ENCODE data around the gene SBNO2. TPM values are rescaled to one million over a fixed set of nuclear protein-coding genes. Genes with fewer than 3 reads are reported as not detected.

SBNO2 gene
- total and polyA plus RNA-seq, 4 donors = 2.2 to 25.0 (median 15.0) TPM

DNA sequence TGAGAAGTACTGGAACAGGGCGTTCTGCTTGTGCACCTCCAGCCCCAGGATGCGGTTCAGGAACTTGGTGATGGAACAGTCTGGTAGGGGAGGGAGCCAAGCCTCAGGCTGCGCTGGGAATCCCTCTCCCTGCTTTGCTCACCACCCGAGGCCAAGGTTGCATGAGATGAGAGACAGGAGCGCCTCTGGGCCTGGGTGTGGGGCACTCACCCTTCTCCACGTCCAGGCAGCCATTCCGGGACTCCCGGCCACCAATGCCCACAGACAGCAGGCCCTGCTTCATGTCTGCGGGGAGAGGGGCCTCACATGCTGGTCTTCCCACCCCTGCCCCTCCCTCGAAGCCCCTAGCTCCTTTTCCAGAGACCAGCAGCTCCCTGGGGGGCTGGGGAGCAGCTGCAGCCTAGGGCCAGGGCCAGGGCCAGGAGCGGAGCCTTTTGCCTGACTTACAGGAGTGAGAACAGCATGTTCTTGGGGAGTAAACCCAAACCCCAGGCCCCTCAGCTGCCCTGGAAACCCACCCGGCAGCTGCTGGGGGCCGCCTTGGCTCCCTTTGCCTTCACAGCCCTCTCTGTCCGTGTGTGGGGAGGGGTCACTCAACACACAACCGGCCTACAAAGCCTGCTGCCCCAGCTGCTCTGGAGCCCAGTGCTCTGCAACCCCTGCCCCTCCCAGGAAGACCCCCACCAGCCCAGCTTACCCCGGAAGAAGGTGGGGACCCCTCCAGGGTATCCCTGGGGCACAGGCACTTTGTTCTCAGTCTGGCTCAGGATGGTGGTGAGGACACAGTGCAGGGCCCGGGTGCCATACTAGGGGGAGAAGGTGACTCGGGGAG lies 63.0 kb downstream of the SBNO2 start:
- Histone ChIP-seq H3K9me3 (ENCODE audit: control insufficient read depth in 4 of 4, low read length in 3 of 4) (no peaks in the 10 kb centered on the region), H3K4me1 (ENCODE audit: control insufficient read depth in 4 of 4, insufficient read depth in 4 of 4, low read length in 3 of 4) (peaks cover 8 to 23% (median 19%) of the 10 kb centered on the region in 4 donors), H3K27ac (ENCODE audit: low read depth in 1 of 2, low read length in 2 of 2) (no peak overlapping the region), H3K36me3 (ENCODE audit: control insufficient read depth in 4 of 4, insufficient read depth in 3 of 4, low read depth in 1 of 4, low read length in 3 of 4) (peaks cover 6 to 46% (median 31%) of the 10 kb centered on the region in 4 donors), H3K4me3 (ENCODE audit: low read depth in 1 of 3, low read length in 3 of 3) (no peak overlapping the region), H3K27me3 (ENCODE audit: control insufficient read depth in 4 of 4, insufficient read depth in 4 of 4, low read length in 3 of 4) (no peaks in the 10 kb centered on the region), H3K9ac (ENCODE audit: low read depth in 1 of 2, low read length in 2 of 2) (no peak overlapping the region)
- 84% methylated on average over 18 of the region's 18 CpGs for WGBS
- DNase-seq (ENCODE audit: low spot score) = no peak
- TF ChIP-seq FOXA1 (IDR thresholded peaks at IDR 0.05) (no peak), YY1 (IDR thresholded peaks at IDR 0.05) (no peak), TAF1 (conservative IDR thresholded peaks at IDR 0.05) (no peak), RXRA (IDR thresholded peaks at IDR 0.05) (no peak), EGR1 (IDR thresholded peaks at IDR 0.05; ENCODE audit: low read depth in 2 of 2) (no peak), JUND (IDR thresholded peaks at IDR 0.05) (no peak), SP1 (IDR thresholded peaks at IDR 0.05) (no peak), NR2F2 (IDR thresholded peaks at IDR 0.05) (no peak), HNF4G (IDR thresholded peaks at IDR 0.05) (no peak), RAD21 (IDR thresholded peaks at IDR 0.05) (no peak), HNF4A (conservative IDR thresholded peaks at IDR 0.05) (no peak), GABPA (IDR thresholded peaks at IDR 0.05 in 1 of 2, conservative IDR thresholded peaks at IDR 0.05 in 1 of 2) (no peak), FOXA2 (IDR thresholded peaks at IDR 0.05) (no peak)
- TF ChIP-seq, protein P1, sequence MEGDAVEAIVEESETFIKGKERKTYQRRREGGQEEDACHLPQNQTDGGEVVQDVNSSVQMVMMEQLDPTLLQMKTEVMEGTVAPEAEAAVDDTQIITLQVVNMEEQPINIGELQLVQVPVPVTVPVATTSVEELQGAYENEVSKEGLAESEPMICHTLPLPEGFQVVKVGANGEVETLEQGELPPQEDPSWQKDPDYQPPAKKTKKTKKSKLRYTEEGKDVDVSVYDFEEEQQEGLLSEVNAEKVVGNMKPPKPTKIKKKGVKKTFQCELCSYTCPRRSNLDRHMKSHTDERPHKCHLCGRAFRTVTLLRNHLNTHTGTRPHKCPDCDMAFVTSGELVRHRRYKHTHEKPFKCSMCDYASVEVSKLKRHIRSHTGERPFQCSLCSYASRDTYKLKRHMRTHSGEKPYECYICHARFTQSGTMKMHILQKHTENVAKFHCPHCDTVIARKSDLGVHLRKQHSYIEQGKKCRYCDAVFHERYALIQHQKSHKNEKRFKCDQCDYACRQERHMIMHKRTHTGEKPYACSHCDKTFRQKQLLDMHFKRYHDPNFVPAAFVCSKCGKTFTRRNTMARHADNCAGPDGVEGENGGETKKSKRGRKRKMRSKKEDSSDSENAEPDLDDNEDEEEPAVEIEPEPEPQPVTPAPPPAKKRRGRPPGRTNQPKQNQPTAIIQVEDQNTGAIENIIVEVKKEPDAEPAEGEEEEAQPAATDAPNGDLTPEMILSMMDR (IDR thresholded peaks at IDR 0.05; ENCODE audit: low read depth, low read length, missing input control) = no peak
- TF ChIP-seq, protein P2, sequence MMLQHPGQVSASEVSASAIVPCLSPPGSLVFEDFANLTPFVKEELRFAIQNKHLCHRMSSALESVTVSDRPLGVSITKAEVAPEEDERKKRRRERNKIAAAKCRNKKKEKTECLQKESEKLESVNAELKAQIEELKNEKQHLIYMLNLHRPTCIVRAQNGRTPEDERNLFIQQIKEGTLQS (IDR thresholded peaks at IDR 0.05) = no peak
- TF ChIP-seq, protein P3, sequence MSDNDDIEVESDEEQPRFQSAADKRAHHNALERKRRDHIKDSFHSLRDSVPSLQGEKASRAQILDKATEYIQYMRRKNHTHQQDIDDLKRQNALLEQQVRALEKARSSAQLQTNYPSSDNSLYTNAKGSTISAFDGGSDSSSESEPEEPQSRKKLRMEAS (IDR thresholded peaks at IDR 0.05) = no peak
- TF ChIP-seq, protein P4, sequence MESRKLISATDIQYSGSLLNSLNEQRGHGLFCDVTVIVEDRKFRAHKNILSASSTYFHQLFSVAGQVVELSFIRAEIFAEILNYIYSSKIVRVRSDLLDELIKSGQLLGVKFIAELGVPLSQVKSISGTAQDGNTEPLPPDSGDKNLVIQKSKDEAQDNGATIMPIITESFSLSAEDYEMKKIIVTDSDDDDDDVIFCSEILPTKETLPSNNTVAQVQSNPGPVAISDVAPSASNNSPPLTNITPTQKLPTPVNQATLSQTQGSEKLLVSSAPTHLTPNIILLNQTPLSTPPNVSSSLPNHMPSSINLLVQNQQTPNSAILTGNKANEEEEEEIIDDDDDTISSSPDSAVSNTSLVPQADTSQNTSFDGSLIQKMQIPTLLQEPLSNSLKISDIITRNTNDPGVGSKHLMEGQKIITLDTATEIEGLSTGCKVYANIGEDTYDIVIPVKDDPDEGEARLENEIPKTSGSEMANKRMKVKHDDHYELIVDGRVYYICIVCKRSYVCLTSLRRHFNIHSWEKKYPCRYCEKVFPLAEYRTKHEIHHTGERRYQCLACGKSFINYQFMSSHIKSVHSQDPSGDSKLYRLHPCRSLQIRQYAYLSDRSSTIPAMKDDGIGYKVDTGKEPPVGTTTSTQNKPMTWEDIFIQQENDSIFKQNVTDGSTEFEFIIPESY (IDR thresholded peaks at IDR 0.05) = no peak
- TF ChIP-seq, protein P5, sequence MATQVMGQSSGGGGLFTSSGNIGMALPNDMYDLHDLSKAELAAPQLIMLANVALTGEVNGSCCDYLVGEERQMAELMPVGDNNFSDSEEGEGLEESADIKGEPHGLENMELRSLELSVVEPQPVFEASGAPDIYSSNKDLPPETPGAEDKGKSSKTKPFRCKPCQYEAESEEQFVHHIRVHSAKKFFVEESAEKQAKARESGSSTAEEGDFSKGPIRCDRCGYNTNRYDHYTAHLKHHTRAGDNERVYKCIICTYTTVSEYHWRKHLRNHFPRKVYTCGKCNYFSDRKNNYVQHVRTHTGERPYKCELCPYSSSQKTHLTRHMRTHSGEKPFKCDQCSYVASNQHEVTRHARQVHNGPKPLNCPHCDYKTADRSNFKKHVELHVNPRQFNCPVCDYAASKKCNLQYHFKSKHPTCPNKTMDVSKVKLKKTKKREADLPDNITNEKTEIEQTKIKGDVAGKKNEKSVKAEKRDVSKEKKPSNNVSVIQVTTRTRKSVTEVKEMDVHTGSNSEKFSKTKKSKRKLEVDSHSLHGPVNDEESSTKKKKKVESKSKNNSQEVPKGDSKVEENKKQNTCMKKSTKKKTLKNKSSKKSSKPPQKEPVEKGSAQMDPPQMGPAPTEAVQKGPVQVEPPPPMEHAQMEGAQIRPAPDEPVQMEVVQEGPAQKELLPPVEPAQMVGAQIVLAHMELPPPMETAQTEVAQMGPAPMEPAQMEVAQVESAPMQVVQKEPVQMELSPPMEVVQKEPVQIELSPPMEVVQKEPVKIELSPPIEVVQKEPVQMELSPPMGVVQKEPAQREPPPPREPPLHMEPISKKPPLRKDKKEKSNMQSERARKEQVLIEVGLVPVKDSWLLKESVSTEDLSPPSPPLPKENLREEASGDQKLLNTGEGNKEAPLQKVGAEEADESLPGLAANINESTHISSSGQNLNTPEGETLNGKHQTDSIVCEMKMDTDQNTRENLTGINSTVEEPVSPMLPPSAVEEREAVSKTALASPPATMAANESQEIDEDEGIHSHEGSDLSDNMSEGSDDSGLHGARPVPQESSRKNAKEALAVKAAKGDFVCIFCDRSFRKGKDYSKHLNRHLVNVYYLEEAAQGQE (IDR thresholded peaks at IDR 0.05) = no peak

All from liver (tissue), 9 donors.